Measurements from ENCODE around the gene GREM2. TPM values are rescaled to one million over a fixed set of nuclear protein-coding genes. Genes with fewer than 3 reads are reported as not detected.

GREM2 gene
- total RNA-seq, 4 donors from 2014 or later, result 1.8 to 8.9 (median 3.3) TPM

- H3K36me3 ChIP-seq, result no peaks in the 10 kb centered on the region
- H3K4me3 ChIP-seq, result no peak overlapping the region
- no peak for ATAC-seq
- peaks cover 0 to 18% (median 0%) of the 10 kb centered on the region in 3 donors for H3K4me1 ChIP-seq
- no peak overlapping the region for H3K27ac ChIP-seq
- TF ChIP-seq POLR2A (IDR thresholded peaks at IDR 0.05), result no peak
- no peak for TF ChIP-seq EP300 (IDR thresholded peaks at IDR 0.05)
- TF ChIP-seq POLR2AphosphoS5 (IDR thresholded peaks at IDR 0.05), result no peak
- peak in 2 of 4 experiments; percentile 14 to 28 for TF ChIP-seq CTCF (IDR thresholded peaks at IDR 0.05)
- 29 to 55% methylated on average over 2 of the region's 2 CpGs for WGBS, 2 donors (ENCODE audit: low coverage in 1 of 2)
- H3K27me3 ChIP-seq, result peaks cover 29% of the 10 kb centered on the region
- no peaks in the 10 kb centered on the region for H3K9me3 ChIP-seq
Observed at GRCh38 chr1:240608707-240609106, 3.2 kb downstream of the GREM2 start.

- Histone ChIP-seq H3K27ac (no peak overlapping the region), H3K9me3 (no peaks in the 10 kb centered on the region)
- 58% methylated on average over 2 of the region's 2 CpGs for WGBS, 2 donors (ENCODE audit: low coverage in 1 of 2)
Observed at GRCh38 chr1:240607006-240607405, 4.9 kb downstream of the GREM2 start.

GRCh38 chr1:240602189-240602588 is 9.8 kb downstream of the GREM2 start:
- 43 to 68% methylated on average over 2 of the region's 2 CpGs for WGBS, 2 donors (ENCODE audit: low coverage in 1 of 2)
- Histone ChIP-seq H3K27ac (no peak overlapping the region), H3K9me3 (no peaks in the 10 kb centered on the region), H3K36me3 (no peaks in the 10 kb centered on the region), H3K4me1 (peaks cover 0 to 6% (median 0%) of the 10 kb centered on the region in 3 donors), H3K27me3 (no peaks in the 10 kb centered on the region), H3K4me3 (no peak overlapping the region)
- TF ChIP-seq POLR2AphosphoS5 (IDR thresholded peaks at IDR 0.05) (no peak), EP300 (IDR thresholded peaks at IDR 0.05) (no peak), POLR2A (IDR thresholded peaks at IDR 0.05) (no peak), CTCF (IDR thresholded peaks at IDR 0.05) (no peak)
- no peak for ATAC-seq

More at GRCh38 chr1:240607006-240607405, 4.9 kb downstream of the GREM2 start:
- TF ChIP-seq EP300 (IDR thresholded peaks at IDR 0.05) (no peak), POLR2A (IDR thresholded peaks at IDR 0.05) (no peak), CTCF (IDR thresholded peaks at IDR 0.05) (no peak), POLR2AphosphoS5 (IDR thresholded peaks at IDR 0.05) (no peak)
- peaks cover 0 to 12% (median 0%) of the 10 kb centered on the region in 3 donors for H3K4me1 ChIP-seq
- peaks cover 14% of the 10 kb centered on the region for H3K27me3 ChIP-seq
- no peak overlapping the region for H3K4me3 ChIP-seq
- no peak for ATAC-seq
- no peaks in the 10 kb centered on the region for H3K36me3 ChIP-seq

- H3K4me3 ChIP-seq, result no peak overlapping the region
- no peak overlapping the region for H3K27ac ChIP-seq
- no peaks in the 10 kb centered on the region for H3K36me3 ChIP-seq
- H3K27me3 ChIP-seq, result no peaks in the 10 kb centered on the region
- TF ChIP-seq POLR2AphosphoS5 (IDR thresholded peaks at IDR 0.05) (no peak), POLR2A (IDR thresholded peaks at IDR 0.05) (no peak), EP300 (IDR thresholded peaks at IDR 0.05) (no peak), CTCF (IDR thresholded peaks at IDR 0.05) (no peak)
- 87 to 96% methylated on average over 6 of the region's 6 CpGs for WGBS, 2 donors (ENCODE audit: low coverage in 1 of 2)
- no peaks in the 10 kb centered on the region for H3K9me3 ChIP-seq
- ATAC-seq, result no peak
- peaks cover 0 to 17% (median 0%) of the 10 kb centered on the region in 3 donors for H3K4me1 ChIP-seq
Observed at GRCh38 chr1:240599830-240600229, 12.1 kb downstream of the GREM2 start.

- Histone ChIP-seq H3K4me1 (peaks cover 0 to 17% (median 0%) of the 10 kb centered on the region in 3 donors), H3K36me3 (no peaks in the 10 kb centered on the region), H3K27ac (no peak overlapping the region), H3K27me3 (no peaks in the 10 kb centered on the region), H3K4me3 (no peak overlapping the region), H3K9me3 (no peaks in the 10 kb centered on the region)
- TF ChIP-seq EP300 (IDR thresholded peaks at IDR 0.05) (no peak), CTCF (IDR thresholded peaks at IDR 0.05) (no peak), POLR2AphosphoS5 (IDR thresholded peaks at IDR 0.05) (no peak), POLR2A (IDR thresholded peaks at IDR 0.05) (no peak)
- no peak for ATAC-seq
- WGBS, 2 donors (ENCODE audit: low coverage in 1 of 2), result 70% methylated on average over 2 to 3 of the region's 3 CpGs
Observed at GRCh38 chr1:240599299-240599698, 12.7 kb downstream of the GREM2 start.

Data from gastroesophageal sphincter (tissue), 4 donors.